ENCODE measurements around the gene PIP5K1C. TPM values are rescaled to one million over a fixed set of nuclear protein-coding genes. Genes with fewer than 3 reads are reported as not detected.

Gene PIP5K1C
- total RNA-seq, 1 donor from 2014 or later: 42.0 TPM

- Mint-ChIP-seq H3K27me3 (ENCODE audit: low read depth, unreplicated experiment) (no peaks in the 10 kb centered on the region), H3K4me3 (ENCODE audit: unreplicated experiment) (no peak overlapping the region), H3K9me3 (ENCODE audit: unreplicated experiment) (no peaks in the 10 kb centered on the region), H3K27ac (ENCODE audit: unreplicated experiment) (no peak overlapping the region), H3K36me3 (ENCODE audit: low read depth, unreplicated experiment) (peaks cover 18% of the 10 kb centered on the region), H3K4me1 (ENCODE audit: low read depth, unreplicated experiment) (peaks cover 6% of the 10 kb centered on the region)
- H2AFZ ChIP-seq (ENCODE audit: low read depth, low read length): no peak overlapping the region
- H3K27ac ChIP-seq (ENCODE audit: low read depth, low read length): no peak overlapping the region
- FAIRE-seq: no peak
- TF ChIP-seq EZH2 (IDR thresholded peaks at IDR 0.05; ENCODE audit: insufficient read depth, low read length) (no peak), CTCF (IDR thresholded peaks at IDR 0.05; ENCODE audit: insufficient read depth, low read depth, low read length) (no peak)
- peaks cover 21% of the 10 kb centered on the region for H3K4me1 ChIP-seq (ENCODE audit: insufficient read depth, low read length)
- H3K36me3 ChIP-seq (ENCODE audit: insufficient read depth, low read length): no peaks in the 10 kb centered on the region
- no peaks in the 10 kb centered on the region for H3K27me3 ChIP-seq (ENCODE audit: insufficient read depth, low read length)
- H3K4me3 ChIP-seq (ENCODE audit: insufficient read depth, low read depth, low read length): no peak overlapping the region
- peaks cover 66% of the 10 kb centered on the region for H3K79me2 ChIP-seq (ENCODE audit: insufficient read depth, low read length)
- no peak for DNase-seq (ENCODE audit: low read depth)
- no peak overlapping the region for H3K9ac ChIP-seq (ENCODE audit: low read length)
- H3K9me3 ChIP-seq (ENCODE audit: insufficient read depth, low read depth, low read length): peaks cover 6% of the 10 kb centered on the region
- H4K20me1 ChIP-seq (ENCODE audit: insufficient read depth, low read length): peaks cover 59% of the 10 kb centered on the region
- no peak overlapping the region for H3K4me2 ChIP-seq (ENCODE audit: low read length)
Observed at GRCh38 chr19:3680939-3681338, 19.3 kb downstream of the PIP5K1C start.

GRCh38 chr19:3679581-3679980 is 20.7 kb downstream of the PIP5K1C start:
- FAIRE-seq: no peak
- H3K4me1 Mint-ChIP-seq (ENCODE audit: low read depth, unreplicated experiment): peaks cover 6% of the 10 kb centered on the region
- no peak overlapping the region for H3K27ac Mint-ChIP-seq (ENCODE audit: unreplicated experiment)
- peak overlapping the region; percentile 50 for H3K4me3 Mint-ChIP-seq (ENCODE audit: unreplicated experiment)
- no peak overlapping the region for H3K9ac ChIP-seq (ENCODE audit: low read length)
- H3K4me1 ChIP-seq (ENCODE audit: insufficient read depth, low read length): peaks cover 18% of the 10 kb centered on the region
- TF ChIP-seq CTCF (IDR thresholded peaks at IDR 0.05; ENCODE audit: insufficient read depth, low read depth, low read length) (no peak), EZH2 (IDR thresholded peaks at IDR 0.05; ENCODE audit: insufficient read depth, low read length) (no peak)
- H3K36me3 ChIP-seq (ENCODE audit: insufficient read depth, low read length): no peaks in the 10 kb centered on the region
- no peak overlapping the region for H3K27ac ChIP-seq (ENCODE audit: low read depth, low read length)
- no peak overlapping the region for H3K4me2 ChIP-seq (ENCODE audit: low read length)
- no peak for DNase-seq (ENCODE audit: low read depth)
- H3K36me3 Mint-ChIP-seq (ENCODE audit: low read depth, unreplicated experiment): peaks cover 17% of the 10 kb centered on the region
- H4K20me1 ChIP-seq (ENCODE audit: insufficient read depth, low read length): peaks cover 72% of the 10 kb centered on the region
- H3K9me3 Mint-ChIP-seq (ENCODE audit: unreplicated experiment): no peaks in the 10 kb centered on the region
- no peaks in the 10 kb centered on the region for H3K27me3 ChIP-seq (ENCODE audit: insufficient read depth, low read length)
- H3K4me3 ChIP-seq (ENCODE audit: insufficient read depth, low read depth, low read length): no peak overlapping the region
- peaks cover 5% of the 10 kb centered on the region for H3K9me3 ChIP-seq (ENCODE audit: insufficient read depth, low read depth, low read length)
- H3K79me2 ChIP-seq (ENCODE audit: insufficient read depth, low read length): peaks cover 67% of the 10 kb centered on the region
- no peaks in the 10 kb centered on the region for H3K27me3 Mint-ChIP-seq (ENCODE audit: low read depth, unreplicated experiment)
- H2AFZ ChIP-seq (ENCODE audit: low read depth, low read length): no peak overlapping the region

GRCh38 chr19:3679138-3679537 is 21.1 kb downstream of the PIP5K1C start:
- no peak overlapping the region for H3K4me3 ChIP-seq (ENCODE audit: insufficient read depth, low read depth, low read length)
- DNase-seq (ENCODE audit: low read depth) (no peak), FAIRE-seq (no peak)
- H3K4me2 ChIP-seq (ENCODE audit: low read length): no peak overlapping the region
- peaks cover 13% of the 10 kb centered on the region for H3K36me3 Mint-ChIP-seq (ENCODE audit: low read depth, unreplicated experiment)
- peaks cover 14% of the 10 kb centered on the region for H3K4me1 ChIP-seq (ENCODE audit: insufficient read depth, low read length)
- H3K9me3 Mint-ChIP-seq (ENCODE audit: unreplicated experiment): no peaks in the 10 kb centered on the region
- no peak overlapping the region for H2AFZ ChIP-seq (ENCODE audit: low read depth, low read length)
- TF ChIP-seq EZH2 (IDR thresholded peaks at IDR 0.05; ENCODE audit: insufficient read depth, low read length) (no peak), CTCF (IDR thresholded peaks at IDR 0.05; ENCODE audit: insufficient read depth, low read depth, low read length) (no peak)
- H3K27me3 ChIP-seq (ENCODE audit: insufficient read depth, low read length): no peaks in the 10 kb centered on the region
- H4K20me1 ChIP-seq (ENCODE audit: insufficient read depth, low read length): peaks cover 69% of the 10 kb centered on the region
- peaks cover under 1% of the 10 kb centered on the region for H3K9me3 ChIP-seq (ENCODE audit: insufficient read depth, low read depth, low read length)
- no peak overlapping the region for H3K27ac Mint-ChIP-seq (ENCODE audit: unreplicated experiment)
- H3K79me2 ChIP-seq (ENCODE audit: insufficient read depth, low read length): peaks cover 65% of the 10 kb centered on the region
- no peaks in the 10 kb centered on the region for H3K27me3 Mint-ChIP-seq (ENCODE audit: low read depth, unreplicated experiment)
- H3K9ac ChIP-seq (ENCODE audit: low read length): no peak overlapping the region
- no peak overlapping the region for H3K4me3 Mint-ChIP-seq (ENCODE audit: unreplicated experiment)
- no peak overlapping the region for H3K27ac ChIP-seq (ENCODE audit: low read depth, low read length)
- peaks cover 5% of the 10 kb centered on the region for H3K4me1 Mint-ChIP-seq (ENCODE audit: low read depth, unreplicated experiment)
- no peaks in the 10 kb centered on the region for H3K36me3 ChIP-seq (ENCODE audit: insufficient read depth, low read length)

All from astrocyte (in vitro differentiated cells and primary cell).